GM04504 (cell line): Measurements from ENCODE around the gene MALT1.
"Not testable (repeated sequence)": the region's sequence is repeated elsewhere in the genome, so short reads cannot be mapped to it uniquely, and the experiment has no call there.

Experiments used
- DNase-seq: peaks from one replicate; pipeline ENCODE4 v3.0.0-alpha.2; 2012; ENCODE audit warnings: low read depth

MALT1 gene

DNA sequence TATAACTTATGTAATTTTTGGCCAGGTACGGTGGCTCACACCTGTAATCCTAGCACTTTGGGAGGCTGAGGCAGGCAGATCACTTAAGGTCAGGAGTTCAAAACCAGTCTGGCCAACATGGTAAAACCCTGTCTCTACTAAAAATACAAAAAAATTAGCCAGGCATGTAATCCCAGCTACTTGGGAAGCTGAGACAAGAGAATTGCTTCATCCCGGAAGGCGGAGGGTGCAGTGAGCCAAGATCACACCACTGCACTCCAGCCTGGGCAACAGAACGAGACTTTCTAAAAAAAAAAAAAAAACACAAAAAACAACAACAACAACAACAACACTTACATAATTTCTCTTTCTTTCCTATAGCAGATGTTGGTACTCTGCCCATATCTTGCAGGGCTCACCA lies 105.3 kb downstream of the MALT1 start:
- not testable (repeated sequence) for DNase-seq

GRCh38 chr18:58777471-58777870 lies 106.2 kb downstream of the MALT1 start:
- DNase-seq: no peak

DNA sequence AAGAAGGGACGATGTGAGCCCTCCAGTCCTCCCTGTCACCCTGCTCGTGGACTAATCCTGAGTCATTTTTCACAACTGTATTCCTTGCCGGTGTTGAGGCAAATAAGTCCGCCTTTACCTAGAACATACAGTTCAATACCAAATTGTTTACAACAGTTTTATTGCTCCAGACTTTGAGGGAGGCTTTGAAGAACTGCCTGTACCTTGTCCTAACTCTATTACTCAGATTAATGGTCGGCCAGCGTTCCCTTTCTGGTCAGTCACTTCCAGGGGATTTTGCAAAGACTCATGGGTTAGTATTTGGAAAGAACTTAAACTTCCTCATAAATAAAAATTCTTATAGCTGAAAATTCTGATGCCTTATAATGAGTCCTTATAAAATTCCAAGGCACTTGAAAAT lies 108.3 kb downstream of the MALT1 start:
- no peak for DNase-seq

DNA sequence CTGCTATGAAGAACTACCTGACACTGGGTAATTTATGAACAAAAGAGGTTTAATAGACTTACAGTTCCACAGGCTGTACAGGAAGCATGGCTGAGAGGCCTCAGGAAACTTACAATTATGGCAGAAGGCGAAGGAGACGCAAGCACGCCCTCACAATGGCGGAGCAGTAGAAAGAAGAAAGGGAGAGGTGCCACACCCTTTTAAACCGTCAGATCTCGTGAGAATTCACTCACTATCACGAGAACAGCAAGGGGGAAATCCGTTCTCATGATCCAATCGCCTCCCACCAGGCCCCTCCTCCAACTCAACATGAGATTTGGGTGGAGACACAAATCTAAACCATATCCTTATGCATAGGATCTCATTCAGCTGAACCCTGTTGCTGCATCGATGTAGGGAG lies 108.8 kb downstream of the MALT1 start:
- DNase-seq: no peak

DNA sequence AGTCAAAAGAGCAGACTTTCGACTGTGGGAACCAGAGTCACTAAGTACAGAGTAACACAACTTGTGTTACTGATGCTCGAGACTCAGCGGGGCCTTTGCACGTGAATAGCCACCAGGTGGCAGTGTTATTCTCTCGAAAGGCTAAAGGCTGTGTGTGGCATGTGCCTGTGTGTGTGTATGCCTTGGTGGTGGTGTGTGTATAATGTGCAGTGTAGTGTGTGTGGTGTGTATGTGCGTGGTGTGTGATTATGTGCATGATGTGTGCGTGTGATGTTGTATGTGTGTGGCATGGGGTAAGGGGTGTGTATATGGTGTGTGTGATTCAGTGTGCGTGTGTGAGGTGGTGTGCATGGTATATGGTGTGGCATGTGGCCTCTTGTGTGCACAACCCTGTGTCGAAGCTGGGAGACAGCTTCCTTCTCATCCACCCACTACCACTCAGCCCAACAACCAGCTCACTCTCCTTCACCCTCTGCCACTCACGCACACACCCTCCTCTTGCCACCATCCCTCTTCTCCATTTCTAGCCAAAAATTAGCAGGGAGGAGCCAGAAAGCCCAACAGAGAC lies 110.4 kb downstream of the MALT1 start:
- DNase-seq: no peak

DNA sequence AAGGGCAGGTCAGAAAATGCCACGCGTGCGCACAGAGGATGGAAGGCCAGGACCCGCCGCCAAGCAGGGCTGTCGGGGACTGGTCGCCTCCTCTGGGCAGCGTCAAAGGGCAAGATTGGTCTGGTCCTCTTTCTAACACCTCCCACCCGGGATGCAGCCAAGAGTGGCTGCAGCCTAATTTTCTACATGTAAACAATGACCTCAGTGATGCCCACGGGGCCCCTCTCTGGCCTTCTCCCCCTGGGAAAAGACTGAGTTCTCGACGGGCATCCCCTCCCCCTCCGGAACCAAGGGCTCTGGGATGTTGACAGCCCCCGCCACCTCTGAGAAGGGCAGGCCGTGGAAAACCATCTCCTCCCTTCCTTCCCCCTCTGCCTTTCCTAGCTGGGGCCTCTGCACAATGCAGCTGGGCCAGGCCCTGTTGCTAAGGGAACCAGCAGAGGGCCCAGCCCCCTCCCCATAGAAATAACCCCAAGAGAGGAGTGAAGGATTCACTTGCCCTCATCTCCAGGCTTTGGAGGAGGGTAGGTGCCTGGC lies 113.4 kb downstream of the MALT1 start:
- no peak for DNase-seq

DNA sequence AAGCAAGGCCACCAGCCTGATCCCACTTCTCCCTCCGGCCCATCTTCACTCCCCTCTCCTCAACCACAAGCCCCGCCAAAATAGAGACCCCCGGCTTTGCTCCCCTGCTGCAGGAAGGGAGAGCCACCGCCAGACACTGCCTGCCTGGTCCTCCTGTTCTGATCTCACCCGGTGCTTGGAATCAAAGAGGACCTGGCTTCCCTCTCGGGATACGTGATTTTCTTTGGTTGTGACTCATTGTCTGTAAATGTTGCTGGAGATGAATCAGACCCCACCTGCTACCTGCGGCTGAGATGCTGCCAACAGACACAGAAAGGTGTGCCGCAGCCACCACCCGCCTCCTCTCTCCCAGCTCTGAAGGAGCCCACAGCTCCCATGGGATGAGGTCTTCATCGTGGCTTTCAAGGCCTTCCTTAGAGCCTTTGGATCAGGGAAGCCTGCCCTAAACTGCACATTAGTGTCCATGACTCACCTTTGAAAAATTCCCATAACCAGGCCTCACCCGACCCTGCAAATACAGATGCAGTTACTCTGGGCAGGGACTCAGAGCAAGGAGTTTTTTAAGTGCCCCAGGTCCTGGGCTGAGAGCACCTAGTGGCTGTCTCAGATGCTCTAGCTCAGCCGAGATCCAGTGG lies 114.0 kb downstream of the MALT1 start:
- DNase-seq: no peak

DNA sequence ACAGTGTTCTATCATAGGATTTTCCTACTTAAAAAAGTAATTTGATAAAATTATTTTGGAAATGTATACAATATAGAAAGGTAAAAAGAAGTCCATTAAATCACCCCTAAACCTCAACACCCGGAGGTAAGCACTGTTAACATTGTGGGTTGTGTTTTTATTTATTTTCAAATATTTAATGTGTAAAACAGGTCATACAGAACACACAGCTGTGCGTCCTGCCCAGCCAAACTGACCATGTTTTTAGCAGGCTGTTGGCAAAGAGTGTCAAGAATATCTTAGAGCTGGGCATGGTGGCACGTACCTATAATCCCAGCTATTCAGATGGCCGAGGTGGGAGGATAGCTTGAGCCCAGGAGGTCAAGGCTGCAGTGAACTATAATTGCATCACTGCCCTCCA lies 114.6 kb downstream of the MALT1 start:
- no peak for DNase-seq

GRCh38 chr18:58787536-58788149 lies 116.4 kb downstream of the MALT1 start:
- DNase-seq: no peak

DNA sequence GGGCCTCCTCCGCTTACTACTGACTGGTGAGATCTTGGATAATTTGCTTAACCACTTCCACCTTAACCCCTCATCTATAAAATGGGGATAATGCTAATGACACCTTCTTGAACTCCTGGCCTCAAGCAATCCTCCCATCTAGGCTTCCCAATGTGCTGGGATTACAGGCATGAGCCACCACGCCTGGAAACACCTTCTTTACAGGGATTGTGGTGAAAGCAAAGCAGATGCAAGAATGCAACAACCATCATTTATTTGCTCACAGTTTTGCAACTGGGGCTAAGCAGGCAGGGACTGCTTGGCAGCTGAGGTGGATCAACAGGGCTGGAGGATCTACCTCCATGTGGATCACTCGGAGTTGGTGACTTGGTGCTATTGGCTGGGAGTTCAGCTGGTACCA lies 117.2 kb downstream of the MALT1 start:
- DNase-seq: no peak

- no peak for DNase-seq
These were observed 118.0 kb downstream of the MALT1 start for GRCh38 chr18:58788971-58789875.

DNA sequence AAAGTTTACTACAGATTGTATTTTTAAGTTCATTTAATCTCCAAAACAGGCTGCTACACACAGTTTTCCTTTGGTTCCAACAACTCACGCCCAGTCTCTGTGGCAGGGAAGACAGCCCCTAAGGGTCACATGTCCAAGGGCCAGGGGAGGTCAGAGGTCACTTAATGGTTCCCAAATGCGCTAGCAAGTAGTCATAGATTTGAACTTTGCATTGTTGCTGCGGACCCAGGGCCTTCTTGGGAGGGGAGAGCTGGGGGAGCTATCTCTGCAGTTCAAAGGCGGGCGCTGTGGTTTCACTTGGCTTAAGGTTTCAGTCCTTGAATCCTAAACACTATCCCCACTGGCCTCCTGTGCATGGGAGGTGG lies 118.6 kb downstream of the MALT1 start:
- DNase-seq: no peak

GRCh38 chr18:58792086-58792485 lies 120.8 kb downstream of the MALT1 start:
- DNase-seq: no peak

GRCh38 chr18:58793361-58793760 lies 122.1 kb downstream of the MALT1 start:
- peak; percentile 92 for DNase-seq

DNA sequence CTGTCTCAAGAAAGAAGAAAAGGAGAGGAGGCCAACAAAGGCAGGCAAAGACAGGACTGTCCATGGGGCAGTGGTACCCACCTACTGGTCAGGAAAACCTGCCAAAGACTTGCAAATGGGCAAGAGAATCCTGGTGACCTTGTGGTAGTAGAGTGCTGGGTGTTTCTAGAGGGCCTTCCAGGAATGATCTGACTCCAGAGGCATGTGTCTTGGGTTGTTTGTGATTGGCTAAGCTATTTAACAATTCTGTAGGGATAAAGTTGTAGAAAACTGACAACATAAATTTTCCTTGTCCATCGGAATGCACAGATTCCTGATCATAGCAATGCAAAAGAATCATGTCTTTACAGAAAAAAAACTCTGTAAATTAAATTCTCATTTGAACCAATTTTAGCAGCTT lies 125.0 kb downstream of the MALT1 start:
- DNase-seq: no peak

GRCh38 chr18:58800582-58800981 lies 129.3 kb downstream of the MALT1 start:
- no peak for DNase-seq

DNA sequence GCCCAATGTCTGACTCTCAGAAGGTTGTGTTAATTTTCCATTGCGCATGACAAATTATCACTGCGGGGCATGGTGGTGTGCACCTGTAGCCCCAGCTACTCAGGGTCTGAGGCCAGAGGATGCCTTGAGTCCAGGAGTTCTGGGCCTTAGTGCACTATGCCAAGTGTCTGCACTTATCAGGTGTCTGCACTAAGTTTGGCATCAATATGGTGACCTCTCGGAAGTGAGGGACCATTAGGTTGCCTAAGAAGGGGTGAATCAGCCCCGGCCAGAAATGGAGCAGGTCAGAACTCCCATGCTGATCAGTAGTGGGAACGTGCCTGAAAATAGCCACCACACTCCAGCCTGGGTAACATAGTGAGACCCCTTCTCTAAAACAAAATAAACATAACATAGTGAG lies 131.7 kb downstream of the MALT1 start:
- no peak for DNase-seq

- no peak for DNase-seq
These were observed 132.7 kb downstream of the MALT1 start for GRCh38 chr18:58803978-58804377.
